ENCODE measurements around the gene HEYL. TPM values are rescaled to one million over a fixed set of nuclear protein-coding genes. Genes with fewer than 3 reads are reported as not detected.

The HEYL gene
- total and polyA plus RNA-seq, 11 donors, result 7.0 to 35.2 (median 18.8) TPM

- intact Hi-C loops (cut with DNase I), result no loop called here
- TF ChIP-seq POLR2A (IDR thresholded peaks at IDR 0.05) (no peak), CTCF (IDR thresholded peaks at IDR 0.05) (no peak)
- DNase-seq, result peak in 4 of 5 donors; percentile 51 to 80 (median 66)
- Histone ChIP-seq H3K36me3 (no peaks in the 10 kb centered on the region), H3K4me1 (peaks cover 0 to 40% (median 26%) of the 10 kb centered on the region in 12 donors), H3K27ac (no peak overlapping the region), H3K9me3 (peaks cover 0 to 7% (median 0%) of the 10 kb centered on the region in 12 donors), H3K4me3 (no peak overlapping the region), H3K27me3 (no peaks in the 10 kb centered on the region)
- peak in 1 of 4 donors; percentile 1 for ATAC-seq
- WGBS, 4 donors, result 60 to 83% (median 74%) methylated on average over 3 of the region's 3 CpGs
Observed at GRCh38 chr1:39620659-39621165, 18.7 kb downstream of the HEYL start.

GRCh38 chr1:39617488-39618049 is 21.9 kb downstream of the HEYL start:
- peak in 3 of 4 donors; percentile 15 to 74 (median 24) for ATAC-seq
- WGBS, 4 donors, result 72 to 82% (median 74%) methylated on average over 4 of the region's 4 CpGs
- intact Hi-C loops (cut with DNase I), result no loop called here
- no peak overlapping the region for H3K27ac ChIP-seq
- peaks cover 0 to 11% (median 0%) of the 10 kb centered on the region in 9 donors for H3K36me3 ChIP-seq
- no peak overlapping the region for H3K4me3 ChIP-seq
- H3K4me1 ChIP-seq, result peaks cover 0 to 8% (median under 1%) of the 10 kb centered on the region in 12 donors
- DNase-seq, result no peak
- no peaks in the 10 kb centered on the region for H3K27me3 ChIP-seq
- TF ChIP-seq CTCF (IDR thresholded peaks at IDR 0.05), result no peak
- TF ChIP-seq POLR2A (IDR thresholded peaks at IDR 0.05), result no peak
- peaks cover 0 to 7% (median 0%) of the 10 kb centered on the region in 12 donors for H3K9me3 ChIP-seq

GRCh38 chr1:39615086-39615673 is 24.3 kb downstream of the HEYL start:
- peaks cover 0 to 12% (median 0%) of the 10 kb centered on the region in 9 donors for H3K36me3 ChIP-seq
- ATAC-seq, result no peak
- WGBS, 4 donors, result 81 to 88% (median 82%) methylated on average over 8 of the region's 8 CpGs
- TF ChIP-seq CTCF (IDR thresholded peaks at IDR 0.05), result no peak
- no peak for TF ChIP-seq POLR2A (IDR thresholded peaks at IDR 0.05)
- peaks cover 0 to 1% (median 0%) of the 10 kb centered on the region in 12 donors for H3K9me3 ChIP-seq
- H3K4me3 ChIP-seq, result no peak overlapping the region
- no peak overlapping the region for H3K27ac ChIP-seq
- intact Hi-C loops (cut with DNase I), result no loop called here
- H3K4me1 ChIP-seq, result peaks cover 0 to 4% (median 0%) of the 10 kb centered on the region in 12 donors
- no peaks in the 10 kb centered on the region for H3K27me3 ChIP-seq
- no peak for DNase-seq

GRCh38 chr1:39614488-39614887 is 25.0 kb downstream of the HEYL start:
- intact Hi-C loops (cut with DNase I), result no loop called here
- no peak for DNase-seq
- Histone ChIP-seq H3K27me3 (peaks cover 0 to 3% (median 0%) of the 10 kb centered on the region in 9 donors), H3K9me3 (no peaks in the 10 kb centered on the region), H3K36me3 (peaks cover 0 to 12% (median 0%) of the 10 kb centered on the region in 9 donors), H3K4me1 (peaks cover 0 to 8% (median 3%) of the 10 kb centered on the region in 12 donors), H3K27ac (no peak overlapping the region), H3K4me3 (no peak overlapping the region)
- WGBS, 4 donors, result 95 to 96% (median 95%) methylated on average over 6 of the region's 6 CpGs
- TF ChIP-seq POLR2A (IDR thresholded peaks at IDR 0.05) (no peak), CTCF (IDR thresholded peaks at IDR 0.05) (no peak)
- ATAC-seq, result no peak

All from heart left ventricle (tissue), 16 donors.